Measurements from ENCODE around the gene CRIP2.

DNA sequence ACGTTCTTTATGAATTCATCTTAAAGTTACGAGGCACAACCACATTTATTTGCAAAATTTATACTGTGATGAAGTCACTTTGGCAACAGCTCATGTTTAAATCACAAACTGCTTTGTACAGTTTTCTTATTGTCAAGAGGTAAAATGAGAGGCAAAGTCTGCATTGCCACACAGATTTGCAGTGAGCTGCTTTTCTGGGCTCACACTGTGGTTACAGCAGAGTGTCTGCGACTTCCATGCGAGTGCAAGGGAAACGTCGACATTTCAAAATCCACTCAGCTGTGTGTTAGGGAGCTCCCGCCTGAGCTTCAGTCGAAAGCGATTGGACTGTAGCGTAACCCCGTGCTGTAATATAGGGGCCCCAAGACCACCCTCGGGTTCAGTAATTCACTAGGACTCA, 42.0 kb upstream of the CRIP2 start:
- TF ChIP-seq, protein P1, sequence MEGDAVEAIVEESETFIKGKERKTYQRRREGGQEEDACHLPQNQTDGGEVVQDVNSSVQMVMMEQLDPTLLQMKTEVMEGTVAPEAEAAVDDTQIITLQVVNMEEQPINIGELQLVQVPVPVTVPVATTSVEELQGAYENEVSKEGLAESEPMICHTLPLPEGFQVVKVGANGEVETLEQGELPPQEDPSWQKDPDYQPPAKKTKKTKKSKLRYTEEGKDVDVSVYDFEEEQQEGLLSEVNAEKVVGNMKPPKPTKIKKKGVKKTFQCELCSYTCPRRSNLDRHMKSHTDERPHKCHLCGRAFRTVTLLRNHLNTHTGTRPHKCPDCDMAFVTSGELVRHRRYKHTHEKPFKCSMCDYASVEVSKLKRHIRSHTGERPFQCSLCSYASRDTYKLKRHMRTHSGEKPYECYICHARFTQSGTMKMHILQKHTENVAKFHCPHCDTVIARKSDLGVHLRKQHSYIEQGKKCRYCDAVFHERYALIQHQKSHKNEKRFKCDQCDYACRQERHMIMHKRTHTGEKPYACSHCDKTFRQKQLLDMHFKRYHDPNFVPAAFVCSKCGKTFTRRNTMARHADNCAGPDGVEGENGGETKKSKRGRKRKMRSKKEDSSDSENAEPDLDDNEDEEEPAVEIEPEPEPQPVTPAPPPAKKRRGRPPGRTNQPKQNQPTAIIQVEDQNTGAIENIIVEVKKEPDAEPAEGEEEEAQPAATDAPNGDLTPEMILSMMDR (optimal IDR thresholded peaks at IDR 0.05 in 1 of 3, IDR thresholded peaks at IDR 0.05 in 1 of 3, conservative IDR thresholded peaks at IDR 0.05 in 1 of 3; ENCODE audit: extremely low read depth in 1 of 3, insufficient read depth in 2 of 3, low read length in 3 of 3) = no peak
- no peak for TF ChIP-seq EZH2 (IDR thresholded peaks at IDR 0.05; ENCODE audit: low read length)

Measured in keratinocyte (primary cell).